Embryonic facial prominence (tissue), 1 donor: ENCODE measurements around the gene MBLAC1.
A peak's percentile ranks its signal among the peaks of the same experiment; 100 is the strongest.

ENCODE experiments used
- DNase-seq: peaks from one replicate; pipeline ENCODE4 v3.0.0-alpha.2; 2016; ENCODE audit errors: extremely low spot score

The MBLAC1 gene

GRCh38 chr7:100171087-100171681, 44.4 kb downstream of the MBLAC1 start:
- DNase-seq = no peak

- no peak for DNase-seq
Observed at GRCh38 chr7:100171840-100172239, 45.1 kb downstream of the MBLAC1 start.

- DNase-seq = no peak
Observed at GRCh38 chr7:100173806-100174495, 47.2 kb downstream of the MBLAC1 start.

- DNase-seq = no peak
Observed at GRCh38 chr7:100174582-100174981, 47.8 kb downstream of the MBLAC1 start.

GRCh38 chr7:100175296-100175935, 48.6 kb downstream of the MBLAC1 start:
- DNase-seq = no peak

- DNase-seq = no peak
Observed at GRCh38 chr7:100176096-100177044, 49.6 kb downstream of the MBLAC1 start.

- DNase-seq = peak; percentile 90
Observed at GRCh38 chr7:100177045-100178001, 50.6 kb downstream of the MBLAC1 start, which contains the start of the genes GPC2 and STAG3. GPC2 (minus strand) TSS chr7:100177381; CDS start chr7:100177199, 182 bp downstream. STAG3 (plus strand) TSS chr7:100177918; CDS start chr7:100180557, 2,639 bp downstream.
